H1 (cell line): Measurements from ENCODE around the gene RNF225. TPM values are rescaled to one million over a fixed set of nuclear protein-coding genes. Genes with fewer than 3 reads are reported as not detected.

Source experiments
- HDAC2 ChIP-seq, 2 experiments: fragments of 300-600 bp in 1 of 2; sonication (generic) in 1 of 2; IDR thresholded peaks; 2 replicates each; pipeline ENCODE4 v1.6.1; 2011 to 2012; ENCODE audit warnings: low read depth in 2 of 2, low read length in 2 of 2, mild to moderate bottlenecking in 2 of 2, moderate library complexity in 2 of 2, borderline replicate concordance in 1 of 2, inconsistent platforms in 1 of 2
- polyA plus RNA-seq, 7 experiments: library from polyadenylated mRNA; depleted of rRNA in 3 of 7; stranded (reverse) in 5 of 7; unstranded in 2 of 7; fragments of >200 nt in 5 of 7; fragments of 200-250 nt in 2 of 7; gene quantifications; 1 replicate in 5 of 7; 2 replicates in 1 of 7; 4 replicates in 1 of 7; pipeline versions ENCODE4 v1.2.1 to v1.2.3, GENCODE V29; 2011 to 2013; ENCODE audit warnings: missing spikeins in 2 of 7, mixed read lengths in 2 of 7
- total RNA-seq: library from RNA; stranded (reverse); fragmentation: NEBNext Ultra II Directional; extraction: Animal tissue kit (Norgen Biotek cat#: 25700); gene quantifications from 2 replicates; pipeline ENCODE4 v1.2.1, GENCODE V29; 2021

The RNF225 gene
- total and polyA plus RNA-seq, 2 of the 8 experiments (the other 6 are each of a cell fraction or from before 2014, with no cell fraction given): 0.17 to 1.0 TPM

GRCh38 chr19:58361900-58362271 is 33.6 kb upstream of the RNF225 start (continued):
- 0 out of 4 replicates have a peak, but pooled peaks of 1 of the 2 experiments have one; percentile 82 for TF ChIP-seq HDAC2 (IDR thresholded peaks at IDR 0.05; ENCODE audit: borderline replicate concordance in 1 of 2, low read depth in 2 of 2, low read length in 2 of 2)
